HepG2 (cell line): Measurements from ENCODE around the gene CDC123. TPM values are rescaled to one million over a fixed set of nuclear protein-coding genes. Genes with fewer than 3 reads are reported as not detected.

Experiments
- BRCA1 ChIP-seq: sonication (generic); formaldehyde crosslinking; IDR thresholded peaks from 2 replicates; pipeline ENCODE4 v1.4.0; 2020; ENCODE audit warnings: missing genetic modification reagents
- HCFC1 ChIP-seq: fragments of 150-350 bp; IDR thresholded peaks from 2 replicates; pipeline ENCODE4 v1.6.1; 2014; ENCODE audit warnings: low read depth, low read length
- KDM5B ChIP-seq: sonication (generic); formaldehyde crosslinking; IDR thresholded peaks from 2 replicates; pipeline ENCODE4 v1.4.0; 2020; ENCODE audit warnings: missing genetic modification reagents, mild to moderate bottlenecking, borderline replicate concordance
- NCOA2 ChIP-seq: sonication (generic); formaldehyde crosslinking; IDR thresholded peaks from 2 replicates; pipeline ENCODE4 v1.8.0; 2022; ENCODE audit warnings: inconsistent platforms
- NR2F1 ChIP-seq, 2 experiments: fragments of 450-650 bp in 1 of 2; formaldehyde crosslinking in 1 of 2; IDR thresholded peaks; 2 replicates each; pipeline versions ENCODE4 v1.5.0 to v1.6.1; 2016 to 2020; ENCODE audit warnings: mild to moderate bottlenecking in 1 of 2, missing compliant biosample characterization in 1 of 2, missing genetic modification reagents in 1 of 2, moderate library complexity in 1 of 2
- RXRA ChIP-seq: sonication (generic); formaldehyde crosslinking; IDR thresholded peaks from 2 replicates; pipeline ENCODE4 v1.5.1; 2020; ENCODE audit warnings: missing genetic modification reagents
- SIX4 ChIP-seq: sonication (generic); formaldehyde crosslinking; IDR thresholded peaks from 2 replicates; pipeline ENCODE4 v1.4.0; 2020; ENCODE audit warnings: missing genetic modification reagents
- TARDBP ChIP-seq: sonication (generic); formaldehyde crosslinking; IDR thresholded peaks from 2 replicates; pipeline ENCODE4 v1.8.0; 2022; ENCODE audit warnings: mild to moderate bottlenecking, missing genetic modification reagents
- THYN1 ChIP-seq: sonication (generic); formaldehyde crosslinking; IDR thresholded peaks from 2 replicates; pipeline ENCODE4 v1.8.1; 2023; ENCODE audit warnings: low read depth, mild to moderate bottlenecking, moderate library complexity, missing genetic modification reagents, borderline replicate concordance
- ZBTB21 ChIP-seq: sonication (generic); formaldehyde crosslinking; IDR thresholded peaks from 2 replicates; pipeline ENCODE4 v1.4.0; 2020; ENCODE audit warnings: missing genetic modification reagents
- ZBTB8A ChIP-seq: sonication (generic); formaldehyde crosslinking; IDR thresholded peaks from 2 replicates; pipeline ENCODE4 v1.4.0; 2020; ENCODE audit warnings: mild to moderate bottlenecking, low read depth, missing genetic modification reagents, borderline replicate concordance
- ZNF232 ChIP-seq: sonication (generic); formaldehyde crosslinking; IDR thresholded peaks from 2 replicates; pipeline ENCODE4 v1.4.0; 2020; ENCODE audit warnings: missing genetic modification reagents, borderline replicate concordance
- ZNF275 ChIP-seq: sonication (generic); formaldehyde crosslinking; IDR thresholded peaks from 2 replicates; pipeline ENCODE4 v1.8.0; 2022; ENCODE audit warnings: missing genetic modification reagents, mild to moderate bottlenecking, inconsistent platforms, borderline replicate concordance
- ZNF296 ChIP-seq: sonication (generic); formaldehyde crosslinking; conservative IDR thresholded peaks from 2 replicates; pipeline ENCODE4 v1.5.0; 2020; ENCODE audit warnings: mild to moderate bottlenecking, missing genetic modification reagents
- ZNF3 ChIP-seq: IDR thresholded peaks from 2 replicates; pipeline ENCODE4 v1.7.0; 2017; ENCODE audit warnings: inconsistent platforms
- ZNF572 ChIP-seq: sonication (generic); formaldehyde crosslinking; IDR thresholded peaks from 2 replicates; pipeline ENCODE4 v1.5.1; 2020; ENCODE audit warnings: mild to moderate bottlenecking, missing genetic modification reagents
- ZSCAN21 ChIP-seq: sonication (generic); formaldehyde crosslinking; IDR thresholded peaks from 2 replicates; pipeline ENCODE4 v1.8.0; 2022; ENCODE audit warnings: mild to moderate bottlenecking, missing genetic modification reagents, moderate library complexity, borderline replicate concordance
- polyA plus RNA-seq, 8 experiments: library from polyadenylated mRNA; depleted of rRNA in 3 of 8; stranded (reverse) in 7 of 8; unstranded in 1 of 8; fragments of >200 nt; fragmentation: Illumina TruSeq in 4 of 8; extraction: Trizol in 4 of 8; gene quantifications; 2 replicates each; pipeline versions ENCODE4 v1.2.1 to v1.2.3, GENCODE V29; 2011 to 2016; ENCODE audit warnings: low read depth in 4 of 8, missing spikeins in 1 of 8, mixed read lengths in 1 of 8; ENCODE audit not compliant: insufficient read depth in 1 of 8
- total RNA-seq, 5 experiments: library from RNA; depleted of rRNA; stranded (reverse); fragments of >200 nt; fragmentation: Illumina TruSeq; extraction: Trizol; gene quantifications; 2 replicates each; pipeline ENCODE4 v1.2.3, GENCODE V29; 2016; ENCODE audit warnings: low read depth in 1 of 5
- TF ChIP-seq, protein P1 (sequence below): sonication (generic); formaldehyde crosslinking; IDR thresholded peaks from 2 replicates; pipeline ENCODE4 v1.4.0; 2020; ENCODE audit warnings: mild to moderate bottlenecking, missing genetic modification reagents
- TF ChIP-seq, protein P2 (sequence below): IDR thresholded peaks from 2 replicates; pipeline ENCODE4 v1.6.1; 2016; ENCODE audit warnings: missing compliant biosample characterization, missing genetic modification reagents, borderline replicate concordance
- TF ChIP-seq, protein P3 (sequence below): sonication (generic); formaldehyde crosslinking; IDR thresholded peaks from 2 replicates; pipeline ENCODE4 v1.8.1; 2022; ENCODE audit warnings: mild to moderate bottlenecking, missing genetic modification reagents
- TF ChIP-seq, protein P4 (sequence below): sonication (generic); formaldehyde crosslinking; conservative IDR thresholded peaks from 2 replicates; pipeline ENCODE4 v1.8.0; 2022; ENCODE audit warnings: missing genetic modification reagents

The CDC123 gene
- total and polyA plus RNA-seq, 2 of the 13 experiments (the other 11 are each of a cell fraction or from before 2014, with no cell fraction given), result 63.3 to 153 TPM

GRCh38 chr10:12195603-12196506 lies at the start of gene CDC123, which contains the start of gene NUDT5 (continued):
- TF ChIP-seq, protein P1, sequence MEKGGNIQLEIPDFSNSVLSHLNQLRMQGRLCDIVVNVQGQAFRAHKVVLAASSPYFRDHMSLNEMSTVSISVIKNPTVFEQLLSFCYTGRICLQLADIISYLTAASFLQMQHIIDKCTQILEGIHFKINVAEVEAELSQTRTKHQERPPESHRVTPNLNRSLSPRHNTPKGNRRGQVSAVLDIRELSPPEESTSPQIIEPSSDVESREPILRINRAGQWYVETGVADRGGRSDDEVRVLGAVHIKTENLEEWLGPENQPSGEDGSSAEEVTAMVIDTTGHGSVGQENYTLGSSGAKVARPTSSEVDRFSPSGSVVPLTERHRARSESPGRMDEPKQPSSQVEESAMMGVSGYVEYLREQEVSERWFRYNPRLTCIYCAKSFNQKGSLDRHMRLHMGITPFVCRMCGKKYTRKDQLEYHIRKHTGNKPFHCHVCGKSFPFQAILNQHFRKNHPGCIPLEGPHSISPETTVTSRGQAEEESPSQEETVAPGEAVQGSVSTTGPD (CRISPR knock-in tag), result 0 out of 2 replicates have a peak, but pooled peaks have one; percentile 15
- TF ChIP-seq SIX4 (CRISPR knock-in tag) (no peak), ZNF275 (peak; percentile 59), ZBTB8A (CRISPR knock-in tag) (peak; percentile 65; the same call in 1 of the 2 replicates), ZBTB21 (CRISPR knock-in tag) (0 out of 2 replicates have a peak, but pooled peaks have one; percentile 36), ZNF572 (peak; percentile 54; the same call in 1 of the 2 replicates), RXRA (CRISPR knock-in tag) (peak; percentile 14; the same call in 1 of the 2 replicates), KDM5B (CRISPR knock-in tag) (peak; percentile 95), BRCA1 (CRISPR knock-in tag) (0 out of 2 replicates have a peak, but pooled peaks have one; percentile 6), THYN1 (CRISPR knock-in tag) (no peak), ZNF3 (0 out of 2 replicates have a peak, but pooled peaks have one; percentile 25), NR2F1 (CRISPR knock-in tag; IDR thresholded peaks at IDR 0.05) (peak in 1 of 2 experiments; percentile 62; a peak in 2 of 4 replicates), HCFC1 (peak; percentile 63; the same call in 1 of the 2 replicates), ZNF296 (0 out of 2 replicates have a peak, but pooled peaks have one; percentile 36), ZNF232 (CRISPR knock-in tag) (peak; percentile 93; the same call in 1 of the 2 replicates), TARDBP (peak; percentile 19; the same call in 1 of the 2 replicates), ZSCAN21 (CRISPR knock-in tag) (peak; percentile 75; the same call in 1 of the 2 replicates), NCOA2 (CRISPR knock-in tag) (0 out of 2 replicates have a peak, but pooled peaks have one; percentile 19)
- TF ChIP-seq, protein P2, sequence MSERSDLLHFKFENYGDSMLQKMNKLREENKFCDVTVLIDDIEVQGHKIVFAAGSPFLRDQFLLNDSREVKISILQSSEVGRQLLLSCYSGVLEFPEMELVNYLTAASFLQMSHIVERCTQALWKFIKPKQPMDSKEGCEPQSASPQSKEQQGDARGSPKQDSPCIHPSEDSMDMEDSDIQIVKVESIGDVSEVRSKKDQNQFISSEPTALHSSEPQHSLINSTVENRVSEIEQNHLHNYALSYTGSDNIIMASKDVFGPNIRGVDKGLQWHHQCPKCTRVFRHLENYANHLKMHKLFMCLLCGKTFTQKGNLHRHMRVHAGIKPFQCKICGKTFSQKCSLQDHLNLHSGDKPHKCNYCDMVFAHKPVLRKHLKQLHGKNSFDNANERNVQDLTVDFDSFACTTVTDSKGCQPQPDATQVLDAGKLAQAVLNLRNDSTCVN (CRISPR knock-in tag), result 0 out of 2 replicates have a peak, but pooled peaks have one; percentile 23
- TF ChIP-seq, protein P3, sequence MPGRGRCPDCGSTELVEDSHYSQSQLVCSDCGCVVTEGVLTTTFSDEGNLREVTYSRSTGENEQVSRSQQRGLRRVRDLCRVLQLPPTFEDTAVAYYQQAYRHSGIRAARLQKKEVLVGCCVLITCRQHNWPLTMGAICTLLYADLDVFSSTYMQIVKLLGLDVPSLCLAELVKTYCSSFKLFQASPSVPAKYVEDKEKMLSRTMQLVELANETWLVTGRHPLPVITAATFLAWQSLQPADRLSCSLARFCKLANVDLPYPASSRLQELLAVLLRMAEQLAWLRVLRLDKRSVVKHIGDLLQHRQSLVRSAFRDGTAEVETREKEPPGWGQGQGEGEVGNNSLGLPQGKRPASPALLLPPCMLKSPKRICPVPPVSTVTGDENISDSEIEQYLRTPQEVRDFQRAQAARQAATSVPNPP (CRISPR knock-in tag), result peak; percentile 57; the same call in 1 of the 2 replicates
- TF ChIP-seq, protein P4, sequence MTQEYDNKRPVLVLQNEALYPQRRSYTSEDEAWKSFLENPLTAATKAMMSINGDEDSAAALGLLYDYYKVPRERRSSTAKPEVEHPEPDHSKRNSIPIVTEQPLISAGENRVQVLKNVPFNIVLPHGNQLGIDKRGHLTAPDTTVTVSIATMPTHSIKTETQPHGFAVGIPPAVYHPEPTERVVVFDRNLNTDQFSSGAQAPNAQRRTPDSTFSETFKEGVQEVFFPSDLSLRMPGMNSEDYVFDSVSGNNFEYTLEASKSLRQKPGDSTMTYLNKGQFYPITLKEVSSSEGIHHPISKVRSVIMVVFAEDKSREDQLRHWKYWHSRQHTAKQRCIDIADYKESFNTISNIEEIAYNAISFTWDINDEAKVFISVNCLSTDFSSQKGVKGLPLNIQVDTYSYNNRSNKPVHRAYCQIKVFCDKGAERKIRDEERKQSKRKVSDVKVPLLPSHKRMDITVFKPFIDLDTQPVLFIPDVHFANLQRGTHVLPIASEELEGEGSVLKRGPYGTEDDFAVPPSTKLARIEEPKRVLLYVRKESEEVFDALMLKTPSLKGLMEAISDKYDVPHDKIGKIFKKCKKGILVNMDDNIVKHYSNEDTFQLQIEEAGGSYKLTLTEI (CRISPR knock-in tag), result no peak
